Measurements from ENCODE around the gene PCDHA10. TPM values are rescaled to one million over a fixed set of nuclear protein-coding genes. Genes with fewer than 3 reads are reported as not detected.
"Not testable (repeated sequence)": the region's sequence is repeated elsewhere in the genome, so short reads cannot be mapped to it uniquely, and the experiment has no call there.

Gene PCDHA10, protein sequence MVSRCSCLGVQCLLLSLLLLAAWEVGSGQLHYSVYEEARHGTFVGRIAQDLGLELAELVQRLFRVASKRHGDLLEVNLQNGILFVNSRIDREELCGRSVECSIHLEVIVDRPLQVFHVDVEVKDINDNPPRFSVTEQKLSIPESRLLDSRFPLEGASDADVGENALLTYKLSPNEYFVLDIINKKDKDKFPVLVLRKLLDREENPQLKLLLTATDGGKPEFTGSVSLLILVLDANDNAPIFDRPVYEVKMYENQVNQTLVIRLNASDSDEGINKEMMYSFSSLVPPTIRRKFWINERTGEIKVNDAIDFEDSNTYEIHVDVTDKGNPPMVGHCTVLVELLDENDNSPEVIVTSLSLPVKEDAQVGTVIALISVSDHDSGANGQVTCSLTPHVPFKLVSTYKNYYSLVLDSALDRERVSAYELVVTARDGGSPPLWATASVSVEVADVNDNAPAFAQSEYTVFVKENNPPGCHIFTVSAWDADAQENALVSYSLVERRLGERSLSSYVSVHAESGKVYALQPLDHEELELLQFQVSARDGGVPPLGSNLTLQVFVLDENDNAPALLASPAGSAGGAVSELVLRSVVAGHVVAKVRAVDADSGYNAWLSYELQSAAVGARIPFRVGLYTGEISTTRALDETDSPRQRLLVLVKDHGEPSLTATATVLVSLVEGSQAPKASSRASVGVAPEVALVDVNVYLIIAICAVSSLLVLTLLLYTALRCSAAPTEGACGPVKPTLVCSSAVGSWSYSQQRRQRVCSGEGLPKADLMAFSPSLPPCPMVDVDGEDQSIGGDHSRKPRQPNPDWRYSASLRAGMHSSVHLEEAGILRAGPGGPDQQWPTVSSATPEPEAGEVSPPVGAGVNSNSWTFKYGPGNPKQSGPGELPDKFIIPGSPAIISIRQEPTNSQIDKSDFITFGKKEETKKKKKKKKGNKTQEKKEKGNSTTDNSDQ
- 0.41 TPM for polyA plus RNA-seq (2013, experiment 1 of 2)
- polyA plus RNA-seq (2013, experiment 2 of 2): 0.46 TPM

DNA sequence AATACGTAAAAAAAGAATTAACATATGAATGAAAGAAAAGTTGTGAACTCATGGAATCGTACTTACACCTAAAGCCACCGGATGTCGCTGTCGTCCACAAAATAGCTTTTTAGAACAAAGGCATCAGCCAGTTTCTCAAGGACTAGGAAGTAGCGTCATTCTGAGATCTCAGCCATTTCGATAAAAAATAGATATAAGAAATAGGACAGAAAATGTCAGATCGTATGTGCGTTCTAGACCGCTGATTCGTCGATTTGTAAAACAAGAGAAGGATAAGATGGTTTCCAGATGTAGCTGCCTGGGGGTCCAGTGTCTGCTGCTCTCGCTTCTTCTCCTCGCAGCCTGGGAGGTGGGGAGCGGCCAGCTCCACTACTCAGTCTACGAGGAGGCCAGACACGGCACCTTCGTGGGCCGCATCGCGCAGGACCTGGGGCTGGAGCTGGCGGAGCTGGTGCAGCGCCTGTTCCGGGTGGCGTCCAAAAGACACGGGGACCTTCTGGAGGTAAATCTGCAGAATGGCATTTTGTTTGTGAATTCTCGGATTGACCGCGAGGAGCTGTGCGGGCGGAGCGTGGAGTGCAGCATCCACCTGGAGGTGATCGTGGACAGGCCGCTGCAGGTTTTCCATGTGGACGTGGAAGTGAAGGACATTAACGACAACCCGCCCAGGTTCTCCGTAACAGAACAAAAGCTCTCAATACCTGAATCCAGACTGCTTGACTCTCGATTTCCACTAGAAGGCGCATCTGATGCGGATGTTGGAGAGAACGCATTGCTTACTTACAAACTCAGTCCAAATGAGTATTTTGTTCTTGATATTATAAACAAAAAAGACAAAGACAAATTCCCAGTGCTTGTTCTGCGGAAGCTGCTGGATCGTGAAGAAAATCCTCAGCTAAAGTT is at the start of gene PCDHA10:
PCDHA10 (plus strand) TSS at position 126 of the 903 bp plus-strand sequence; CDS start at position 278, 152 bp downstream.
- 89 to 94% methylated on average over 38 to 40 of the region's 44 CpGs for WGBS, 2 experiments (ENCODE audit: insufficient coverage in 2 of 2)
- H3K27ac ChIP-seq (ENCODE audit: low read depth, low read length, severe bottlenecking): no peak within 1 kb of the TSS
- H3K36me3 ChIP-seq (ENCODE audit: control insufficient read depth, insufficient read depth, low read length): peaks cover 2% of the 10 kb centered on the region
- no peaks in the 10 kb centered on the region for H3K4me1 ChIP-seq (ENCODE audit: control insufficient read depth, insufficient read depth, low read length, poor library complexity, severe bottlenecking)
- no peak within 1 kb of the TSS for H3K4me3 ChIP-seq (ENCODE audit: extremely low read depth, insufficient read depth, low read length, poor library complexity, severe bottlenecking)
- H3K9me3 ChIP-seq (ENCODE audit: control insufficient read depth, low read length): peaks cover 3% of the 10 kb centered on the region

DNA sequence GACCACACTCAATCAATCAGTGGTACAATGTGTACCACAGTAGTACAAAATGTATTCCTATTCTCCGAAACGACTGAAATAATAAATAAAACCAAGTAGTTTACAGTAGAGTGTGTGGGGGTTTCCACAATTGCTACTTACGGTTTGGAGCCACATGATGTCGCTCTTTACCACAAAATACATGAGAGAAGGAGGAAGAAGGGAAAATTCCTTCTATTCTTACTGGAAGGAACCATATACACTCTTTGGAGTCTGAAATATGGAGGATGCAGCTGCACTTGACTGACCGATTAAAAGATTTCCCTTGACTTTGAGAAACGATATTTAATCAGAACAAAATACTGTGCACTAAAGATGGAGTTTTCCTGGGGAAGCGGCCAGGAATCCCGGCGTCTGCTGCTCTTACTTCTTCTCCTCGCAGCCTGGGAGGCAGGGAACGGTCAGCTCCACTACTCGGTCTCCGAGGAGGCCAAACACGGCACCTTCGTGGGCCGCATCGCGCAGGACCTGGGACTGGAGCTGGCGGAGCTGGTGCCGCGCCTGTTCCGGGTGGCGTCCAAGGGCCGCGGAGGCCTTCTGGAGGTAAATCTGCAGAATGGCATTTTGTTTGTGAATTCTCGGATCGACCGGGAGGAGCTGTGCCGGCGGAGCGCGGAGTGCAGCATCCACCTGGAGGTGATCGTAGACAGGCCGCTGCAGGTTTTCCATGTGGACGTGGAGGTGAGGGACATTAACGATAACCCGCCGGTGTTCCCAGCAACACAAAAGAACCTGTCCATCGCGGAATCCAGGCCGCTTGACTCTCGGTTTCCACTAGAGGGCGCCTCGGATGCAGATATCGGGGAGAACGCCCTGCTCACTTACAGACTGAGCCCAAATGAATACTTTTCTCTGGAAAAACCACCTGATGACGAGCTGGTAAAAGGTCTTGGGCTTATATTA is 48.6 kb upstream of the PCDHA10 start, which contains the start of gene PCDHA4:
PCDHA4 (plus strand) TSS at position 235 of the 942 bp plus-strand sequence.
- Histone ChIP-seq H3K4me3 (ENCODE audit: extremely low read depth, insufficient read depth, low read length, poor library complexity, severe bottlenecking) (peak within 1 kb of the TSS; percentile 64), H3K27ac (ENCODE audit: low read depth, low read length, severe bottlenecking) (peak within 1 kb of the TSS; percentile 43), H3K36me3 (ENCODE audit: control insufficient read depth, insufficient read depth, low read length) (no peaks in the 10 kb centered on the region), H3K9me3 (ENCODE audit: control insufficient read depth, low read length) (no peaks in the 10 kb centered on the region), H3K4me1 (ENCODE audit: control insufficient read depth, insufficient read depth, low read length, poor library complexity, severe bottlenecking) (no peaks in the 10 kb centered on the region)
- WGBS, 2 experiments (ENCODE audit: insufficient coverage in 2 of 2): 9 to 12% methylated on average over 17 to 23 of the region's 47 CpGs

DNA sequence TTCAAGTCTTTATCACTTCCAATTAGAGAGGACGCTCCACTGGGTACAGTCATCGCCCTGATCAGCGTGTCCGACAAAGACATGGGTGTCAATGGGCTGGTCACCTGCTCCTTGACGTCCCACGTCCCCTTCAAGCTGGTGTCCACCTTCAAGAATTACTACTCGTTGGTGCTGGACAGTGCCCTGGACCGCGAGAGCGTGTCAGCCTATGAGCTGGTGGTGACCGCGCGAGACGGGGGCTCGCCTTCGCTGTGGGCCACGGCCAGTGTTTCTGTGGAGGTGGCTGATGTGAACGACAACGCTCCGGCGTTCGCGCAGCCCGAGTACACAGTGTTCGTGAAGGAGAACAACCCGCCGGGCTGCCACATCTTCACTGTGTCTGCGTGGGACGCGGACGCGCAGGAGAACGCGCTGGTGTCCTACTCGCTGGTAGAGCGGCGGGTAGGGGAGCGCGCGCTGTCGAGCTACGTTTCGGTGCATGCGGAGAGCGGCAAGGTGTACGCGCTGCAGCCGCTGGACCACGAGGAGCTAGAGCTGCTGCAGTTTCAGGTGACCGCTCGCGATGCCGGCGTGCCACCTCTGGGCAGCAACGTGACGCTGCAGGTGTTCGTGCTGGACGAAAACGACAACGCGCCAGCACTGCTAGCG is 47.3 kb upstream of the PCDHA10 start:
- WGBS, 2 experiments (ENCODE audit: insufficient coverage in 2 of 2): 96 to 97% methylated on average over 53 to 62 of the region's 62 CpGs
- not testable (repeated sequence) for H3K36me3 ChIP-seq (ENCODE audit: control insufficient read depth, insufficient read depth, low read length); H3K4me3 ChIP-seq (ENCODE audit: extremely low read depth, insufficient read depth, low read length, poor library complexity, severe bottlenecking); H3K27ac ChIP-seq (ENCODE audit: low read depth, low read length, severe bottlenecking); H3K9me3 ChIP-seq (ENCODE audit: control insufficient read depth, low read length); H3K4me1 ChIP-seq (ENCODE audit: control insufficient read depth, insufficient read depth, low read length, poor library complexity, severe bottlenecking)

DNA sequence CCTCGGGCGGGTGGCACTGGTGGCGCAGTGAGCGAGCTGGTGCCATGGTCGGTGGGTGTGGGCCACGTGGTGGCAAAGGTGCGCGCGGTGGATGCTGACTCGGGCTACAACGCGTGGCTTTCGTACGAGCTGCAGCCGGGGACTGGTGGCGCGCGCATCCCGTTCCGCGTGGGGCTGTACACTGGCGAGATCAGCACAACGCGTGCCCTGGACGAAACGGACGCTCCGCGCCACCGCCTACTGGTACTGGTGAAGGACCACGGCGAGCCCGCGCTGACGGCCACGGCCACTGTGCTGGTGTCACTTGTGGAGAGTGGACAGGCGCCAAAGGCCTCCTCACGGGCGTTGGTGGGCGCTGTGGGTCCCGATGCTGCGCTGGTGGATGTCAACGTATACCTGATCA is 46.8 kb upstream of the PCDHA10 start:
- 95 to 97% methylated on average over 43 of the region's 43 CpGs for WGBS, 2 experiments (ENCODE audit: insufficient coverage in 2 of 2)
- no peak overlapping the region for H3K4me3 ChIP-seq (ENCODE audit: extremely low read depth, insufficient read depth, low read length, poor library complexity, severe bottlenecking)

DNA sequence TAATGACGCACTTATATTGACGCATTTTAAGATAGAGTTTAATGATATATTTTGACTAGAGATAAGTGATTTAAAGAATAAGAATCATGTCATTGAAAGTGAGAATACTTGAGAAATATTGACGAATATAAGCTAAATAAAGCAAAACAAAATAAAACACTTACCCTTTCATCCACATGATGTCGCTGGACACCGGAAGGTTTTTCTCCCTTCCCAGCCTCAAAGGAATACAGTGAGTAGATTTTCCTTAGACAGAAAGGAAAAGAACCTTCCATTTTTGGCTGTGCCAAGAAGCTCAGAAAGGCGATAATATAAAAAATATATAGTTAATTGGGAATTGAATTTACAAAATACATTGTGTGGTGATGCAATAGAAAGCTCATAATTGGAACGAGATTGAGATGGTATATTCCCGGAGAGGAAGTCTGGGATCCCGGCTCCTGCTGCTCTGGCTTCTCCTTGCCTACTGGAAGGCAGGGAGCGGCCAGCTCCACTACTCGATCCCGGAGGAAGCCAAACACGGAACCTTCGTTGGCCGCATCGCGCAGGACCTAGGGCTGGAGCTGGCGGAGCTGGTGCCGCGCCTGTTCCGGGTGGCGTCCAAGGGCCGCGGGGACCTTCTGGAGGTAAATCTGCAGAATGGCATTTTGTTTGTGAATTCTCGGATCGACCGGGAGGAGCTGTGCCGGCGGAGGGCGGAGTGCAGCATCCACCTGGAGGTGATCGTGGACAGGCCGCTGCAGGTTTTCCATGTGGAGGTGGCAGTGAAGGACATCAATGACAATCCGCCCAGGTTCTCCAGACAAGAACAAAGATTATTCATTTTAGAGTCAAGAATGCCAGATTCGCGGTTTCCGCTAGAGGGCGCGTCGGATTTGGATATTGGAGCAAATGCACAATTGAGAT is 34.1 kb upstream of the PCDHA10 start, which contains the start of gene PCDHA5:
PCDHA5 (plus strand) TSS at position 239 of the 906 bp plus-strand sequence.
- Histone ChIP-seq H3K27ac (ENCODE audit: low read depth, low read length, severe bottlenecking) (no peak within 1 kb of the TSS), H3K4me3 (ENCODE audit: extremely low read depth, insufficient read depth, low read length, poor library complexity, severe bottlenecking) (no peak within 1 kb of the TSS), H3K9me3 (ENCODE audit: control insufficient read depth, low read length) (no peaks in the 10 kb centered on the region), H3K4me1 (ENCODE audit: control insufficient read depth, insufficient read depth, low read length, poor library complexity, severe bottlenecking) (no peaks in the 10 kb centered on the region), H3K36me3 (ENCODE audit: control insufficient read depth, insufficient read depth, low read length) (no peaks in the 10 kb centered on the region)
- 93 to 94% methylated on average over 35 to 36 of the region's 39 CpGs for WGBS, 2 experiments (ENCODE audit: insufficient coverage in 2 of 2)

More for the DNA sequence above, 46.8 kb upstream of the PCDHA10 start:
- Histone ChIP-seq H3K4me1 (ENCODE audit: control insufficient read depth, insufficient read depth, low read length, poor library complexity, severe bottlenecking) (no peaks in the 10 kb centered on the region), H3K27ac (ENCODE audit: low read depth, low read length, severe bottlenecking) (no peak overlapping the region), H3K36me3 (ENCODE audit: control insufficient read depth, insufficient read depth, low read length) (no peaks in the 10 kb centered on the region), H3K9me3 (ENCODE audit: control insufficient read depth, low read length) (no peaks in the 10 kb centered on the region)

DNA sequence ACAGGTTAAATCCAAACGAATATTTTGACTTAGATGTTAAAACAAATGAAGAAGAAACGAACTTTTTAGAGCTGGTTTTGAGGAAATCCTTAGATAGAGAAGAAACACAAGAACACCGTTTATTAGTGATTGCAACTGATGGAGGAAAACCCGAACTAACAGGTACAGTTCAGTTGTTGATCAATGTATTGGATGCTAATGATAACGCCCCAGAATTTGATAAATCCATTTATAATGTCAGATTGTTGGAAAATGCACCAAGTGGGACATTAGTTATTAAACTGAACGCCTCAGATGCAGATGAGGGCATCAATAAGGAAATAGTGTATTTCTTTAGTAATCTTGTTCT is 33.4 kb upstream of the PCDHA10 start:
- Histone ChIP-seq H3K4me3 (ENCODE audit: extremely low read depth, insufficient read depth, low read length, poor library complexity, severe bottlenecking) (no peak overlapping the region), H3K27ac (ENCODE audit: low read depth, low read length, severe bottlenecking) (no peak overlapping the region)
- WGBS, 2 experiments (ENCODE audit: insufficient coverage in 2 of 2): 79 to 86% methylated on average over 6 of the region's 6 CpGs

DNA sequence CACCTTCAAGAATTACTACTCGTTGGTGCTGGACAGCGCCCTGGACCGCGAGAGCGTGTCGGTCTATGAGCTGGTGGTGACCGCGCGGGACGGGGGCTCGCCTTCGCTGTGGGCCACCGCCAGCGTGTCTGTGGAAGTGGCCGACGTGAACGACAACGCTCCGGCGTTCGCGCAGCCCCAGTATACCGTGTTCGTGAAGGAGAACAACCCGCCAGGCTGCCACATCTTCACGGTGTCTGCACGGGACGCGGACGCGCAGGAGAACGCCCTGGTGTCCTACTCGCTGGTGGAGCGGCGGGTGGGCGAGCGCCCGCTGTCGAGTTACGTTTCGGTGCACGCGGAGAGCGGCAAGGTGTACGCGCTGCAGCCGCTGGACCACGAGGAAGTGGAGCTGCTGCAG is 32.7 kb upstream of the PCDHA10 start:
- H3K9me3 ChIP-seq (ENCODE audit: control insufficient read depth, low read length); H3K4me3 ChIP-seq (ENCODE audit: extremely low read depth, insufficient read depth, low read length, poor library complexity, severe bottlenecking); H3K4me1 ChIP-seq (ENCODE audit: control insufficient read depth, insufficient read depth, low read length, poor library complexity, severe bottlenecking); H3K27ac ChIP-seq (ENCODE audit: low read depth, low read length, severe bottlenecking); H3K36me3 ChIP-seq (ENCODE audit: control insufficient read depth, insufficient read depth, low read length): not testable (repeated sequence)
- WGBS, 2 experiments (ENCODE audit: insufficient coverage in 2 of 2): 95% methylated on average over 32 to 48 of the region's 48 CpGs

More for the DNA sequence above, 33.4 kb upstream of the PCDHA10 start:
- Histone ChIP-seq H3K9me3 (ENCODE audit: control insufficient read depth, low read length) (no peaks in the 10 kb centered on the region), H3K36me3 (ENCODE audit: control insufficient read depth, insufficient read depth, low read length) (no peaks in the 10 kb centered on the region), H3K4me1 (ENCODE audit: control insufficient read depth, insufficient read depth, low read length, poor library complexity, severe bottlenecking) (no peaks in the 10 kb centered on the region)

DNA sequence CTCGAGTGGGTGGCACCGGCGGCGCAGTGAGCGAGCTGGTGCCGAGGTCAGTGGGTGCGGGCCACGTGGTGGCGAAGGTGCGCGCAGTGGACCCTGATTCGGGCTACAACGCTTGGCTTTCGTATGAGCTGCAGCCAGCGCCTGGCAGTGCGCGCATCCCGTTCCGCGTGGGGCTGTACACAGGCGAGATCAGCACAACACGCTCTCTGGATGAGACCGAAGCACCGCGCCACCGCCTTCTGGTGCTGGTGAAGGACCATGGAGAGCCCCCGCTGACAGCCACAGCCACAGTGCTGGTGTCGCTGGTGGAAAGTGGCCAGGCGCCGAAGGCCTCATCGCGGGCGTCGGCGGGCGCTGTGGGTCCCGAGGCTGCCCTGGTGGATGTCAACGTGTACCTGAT is 32.2 kb upstream of the PCDHA10 start:
- no peaks in the 10 kb centered on the region for H3K9me3 ChIP-seq (ENCODE audit: control insufficient read depth, low read length)
- WGBS, 2 experiments (ENCODE audit: insufficient coverage in 2 of 2): 97 to 98% methylated on average over 38 of the region's 38 CpGs
- no peak overlapping the region for H3K4me3 ChIP-seq (ENCODE audit: extremely low read depth, insufficient read depth, low read length, poor library complexity, severe bottlenecking)
- no peaks in the 10 kb centered on the region for H3K36me3 ChIP-seq (ENCODE audit: control insufficient read depth, insufficient read depth, low read length)
- no peak overlapping the region for H3K27ac ChIP-seq (ENCODE audit: low read depth, low read length, severe bottlenecking)
- H3K4me1 ChIP-seq (ENCODE audit: control insufficient read depth, insufficient read depth, low read length, poor library complexity, severe bottlenecking): no peaks in the 10 kb centered on the region
